COLO829 (cell line): ENCODE data around the gene FRMD4A.

Source experiments
- DNase-seq: peaks from one replicate; pipeline ENCODE4 v3.0.0; 2012; ENCODE audit warnings: low spot score

Gene FRMD4A

GRCh38 chr10:14340051-14340744 lies 9.5 kb upstream of the FRMD4A start:
- no peak for DNase-seq

- no peak for DNase-seq
Measured at GRCh38 chr10:14336736-14337135, 6.0 kb upstream of the FRMD4A start.

- DNase-seq = no peak
Measured at GRCh38 chr10:14334771-14335170, 4.0 kb upstream of the FRMD4A start.

DNA sequence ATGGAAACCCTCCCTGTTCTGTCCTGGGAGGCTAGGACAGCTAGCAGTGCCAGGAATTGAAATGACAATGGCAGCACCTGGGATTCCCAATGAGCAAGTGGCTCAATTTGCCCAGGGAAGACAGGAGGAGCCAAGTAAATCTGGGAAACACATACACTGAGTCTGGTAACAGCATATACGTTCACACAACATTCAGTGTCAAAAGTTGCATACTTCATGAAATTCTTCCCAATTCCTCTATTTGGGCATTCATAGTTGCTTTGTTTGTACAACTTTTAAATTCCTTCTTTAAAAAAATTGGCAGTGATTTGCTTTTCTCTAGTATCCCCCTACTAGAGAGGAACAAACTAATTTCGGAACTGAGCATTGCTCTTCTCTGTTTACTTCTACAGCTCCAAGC lies 2.9 kb upstream of the FRMD4A start:
- no peak for DNase-seq

DNA sequence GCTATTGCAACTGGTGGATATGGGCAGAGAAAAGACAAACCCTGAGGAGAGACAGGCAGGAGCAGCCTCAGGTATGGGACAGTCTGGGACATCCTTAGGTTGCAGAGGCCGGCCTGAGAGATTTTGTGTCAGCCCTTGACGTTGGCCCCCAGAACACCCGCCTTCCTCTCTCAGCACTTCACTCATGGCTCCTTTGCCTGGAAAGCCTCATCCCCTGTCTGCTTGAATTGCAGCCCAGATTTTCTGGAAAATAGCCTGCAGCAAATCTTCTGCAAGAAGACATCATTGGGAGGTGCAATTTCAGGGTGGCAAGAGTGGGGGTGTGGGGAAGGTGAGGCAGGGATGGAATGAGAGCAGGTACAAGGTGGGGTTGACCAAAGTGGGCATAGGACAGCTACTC lies 2.2 kb upstream of the FRMD4A start:
- no peak for DNase-seq

- DNase-seq = no peak
Measured at GRCh38 chr10:14329746-14330173, 964 bp downstream of the FRMD4A start.

DNA sequence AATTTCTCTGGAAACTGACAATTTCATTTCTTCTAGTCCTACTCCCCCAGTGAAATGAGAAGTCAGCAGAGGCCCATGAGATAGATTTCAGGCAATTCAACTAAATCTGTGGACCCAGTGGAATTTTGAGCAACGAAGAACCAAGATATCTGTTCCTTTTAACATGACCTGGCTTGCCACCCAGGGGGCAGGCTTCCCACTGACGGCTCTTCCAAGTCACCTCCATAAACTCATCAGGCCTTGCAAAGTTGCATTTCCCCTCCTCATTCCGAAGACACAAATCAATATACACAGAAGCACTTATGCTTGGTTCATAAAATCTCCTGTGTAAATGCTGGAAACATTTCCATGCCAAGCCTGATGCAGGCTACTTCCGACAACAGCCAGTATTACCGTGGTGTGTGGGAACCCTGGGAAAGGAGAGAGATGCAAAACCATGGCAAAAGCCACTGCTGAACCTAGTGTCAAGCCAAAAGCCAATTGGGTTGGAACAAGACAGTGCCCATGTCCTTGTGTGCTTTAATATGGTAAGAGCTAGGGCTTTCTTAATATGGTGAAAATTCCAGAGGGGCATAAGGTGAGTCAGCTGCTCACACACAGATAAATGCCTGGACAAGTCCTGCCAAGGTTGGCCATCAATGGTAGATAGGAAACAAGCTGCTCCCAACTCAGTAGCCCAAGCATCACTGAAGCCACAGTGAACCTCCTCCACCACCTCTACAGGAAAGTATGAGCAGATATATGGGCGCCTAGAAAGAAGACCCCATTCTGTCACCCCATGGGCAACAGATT lies 1.6 kb downstream of the FRMD4A start:
- DNase-seq = no peak

DNA sequence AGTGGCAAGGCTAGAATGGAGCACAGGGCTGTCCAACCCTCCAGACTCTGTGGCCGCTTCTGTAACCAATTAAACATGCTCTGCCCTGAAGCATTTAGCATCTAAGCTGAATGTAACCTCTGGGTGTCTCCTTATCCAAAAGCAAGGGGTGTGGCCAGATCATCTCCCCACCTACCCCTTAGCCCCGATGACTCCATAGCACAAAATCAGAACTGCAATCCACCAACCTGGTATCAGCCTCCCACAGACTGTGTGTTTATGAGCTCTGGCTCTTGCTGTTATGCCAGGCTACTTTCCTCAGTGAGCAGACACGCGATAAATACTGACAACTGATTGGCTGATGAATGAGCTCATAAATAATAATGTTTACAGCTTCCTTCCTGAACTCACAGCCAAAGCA lies 3.2 kb downstream of the FRMD4A start:
- DNase-seq = peak; percentile 10

- DNase-seq = no peak
Measured at GRCh38 chr10:14326581-14326980, 4.1 kb downstream of the FRMD4A start.

GRCh38 chr10:14325325-14325955 lies 5.3 kb downstream of the FRMD4A start:
- peak; percentile 6 for DNase-seq

DNA sequence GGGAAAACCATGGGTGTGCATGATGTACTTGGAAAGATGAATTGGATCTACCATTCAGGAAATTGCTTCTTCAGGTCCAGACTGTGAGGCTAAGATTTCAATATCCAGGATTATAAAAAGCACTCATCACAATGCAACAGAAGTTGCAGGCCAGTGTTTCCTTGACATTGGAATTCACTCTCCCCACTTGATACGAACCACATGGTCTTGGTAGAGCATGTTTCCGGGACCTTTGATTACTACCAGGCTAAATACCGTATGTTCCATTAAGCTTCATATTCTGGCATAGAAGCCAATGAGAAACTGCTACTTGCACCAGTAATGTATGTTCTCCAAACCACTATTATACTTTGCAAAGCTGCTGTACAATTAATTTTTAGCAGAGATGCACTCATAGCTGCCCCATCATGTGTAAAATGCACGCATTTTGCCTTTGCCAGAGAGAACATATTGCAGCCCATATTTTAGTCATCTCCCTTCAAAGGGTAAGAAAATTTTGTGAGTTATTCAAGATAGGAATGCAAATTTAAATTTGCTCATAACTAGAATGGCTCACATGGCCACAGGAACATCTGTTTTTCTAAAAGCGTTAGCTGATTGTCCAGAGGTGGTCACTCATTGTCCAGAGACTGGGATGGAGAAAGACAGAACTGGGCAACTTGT lies 8.1 kb downstream of the FRMD4A start:
- no peak for DNase-seq

DNA sequence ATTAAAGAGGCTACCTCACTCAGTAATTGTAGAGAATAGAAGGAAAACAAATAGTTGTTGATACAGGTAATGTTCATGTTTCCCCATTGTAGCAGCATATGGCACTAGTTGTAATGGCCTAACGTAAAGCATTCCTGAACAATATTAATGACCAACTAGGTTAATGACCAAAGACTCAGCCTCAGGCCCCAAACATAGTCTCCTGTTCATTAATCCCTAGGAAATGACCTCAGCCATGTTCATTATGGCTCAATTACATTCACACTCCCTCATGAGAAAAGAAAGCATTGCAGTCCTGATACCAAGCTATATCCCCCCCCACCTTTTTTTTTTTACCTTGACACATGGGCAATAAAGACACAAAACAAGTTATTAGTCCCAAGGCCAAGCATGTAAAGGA lies 12.7 kb downstream of the FRMD4A start:
- no peak for DNase-seq

DNA sequence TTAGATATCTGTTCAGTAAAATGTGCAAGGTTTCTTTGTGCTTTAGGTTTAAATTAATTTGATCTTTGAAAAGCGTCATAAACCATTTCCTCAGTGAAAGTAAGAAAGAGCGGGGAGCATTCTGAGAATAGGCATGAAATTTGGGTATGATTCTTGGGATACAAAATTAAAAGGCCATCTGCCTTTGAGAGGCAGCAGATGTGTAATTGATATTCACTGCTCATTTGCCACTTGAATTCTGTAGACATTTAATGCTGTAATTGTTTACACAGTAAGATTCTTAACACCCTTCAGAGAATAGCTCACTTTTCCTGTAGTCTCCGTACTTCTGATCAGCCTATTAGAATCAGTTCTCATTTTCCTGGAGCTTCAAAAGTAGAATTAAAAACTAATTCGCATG lies 18.7 kb downstream of the FRMD4A start:
- DNase-seq = no peak

- DNase-seq = no peak
Measured at GRCh38 chr10:14311206-14311957, 19.3 kb downstream of the FRMD4A start.

- no peak for DNase-seq
Measured at GRCh38 chr10:14309593-14309992, 21.1 kb downstream of the FRMD4A start.

DNA sequence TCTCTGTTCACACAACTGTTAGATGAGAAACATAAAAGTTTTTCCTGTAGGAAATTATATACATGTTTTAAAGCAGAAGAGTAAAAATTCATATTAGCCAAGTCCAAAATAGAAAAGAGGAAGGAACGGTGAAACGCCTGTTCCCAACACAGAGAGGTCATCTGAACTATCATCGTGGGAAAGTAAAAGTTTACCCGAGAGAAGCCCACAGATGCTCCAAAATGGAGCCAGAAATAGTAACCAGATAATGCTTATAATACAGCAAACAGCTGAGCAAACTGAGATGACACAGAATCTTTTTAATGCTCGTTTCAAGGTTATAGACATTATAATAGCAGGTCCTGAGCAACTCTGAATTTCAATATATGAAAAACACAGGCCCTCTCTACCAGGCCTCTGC lies 24.5 kb downstream of the FRMD4A start:
- DNase-seq = no peak

DNA sequence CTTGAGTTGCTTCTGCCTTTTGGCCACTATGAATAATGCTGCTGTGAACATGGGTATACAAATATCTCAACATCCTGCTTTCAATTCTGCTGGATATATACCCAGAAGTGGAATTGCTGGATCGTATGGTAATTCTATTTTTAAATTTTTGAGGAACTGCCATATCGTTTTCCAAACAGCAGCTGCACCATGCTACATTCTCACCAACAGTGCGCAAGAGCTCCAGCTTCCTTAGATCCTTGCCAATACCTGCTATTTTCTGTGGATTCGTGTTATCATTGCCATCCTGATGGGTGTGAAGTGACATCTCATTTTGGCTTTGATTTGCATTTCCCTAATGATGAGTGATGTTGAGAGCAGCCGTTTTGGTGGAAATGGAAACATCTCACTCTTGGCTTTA lies 26.7 kb downstream of the FRMD4A start:
- no peak for DNase-seq

DNA sequence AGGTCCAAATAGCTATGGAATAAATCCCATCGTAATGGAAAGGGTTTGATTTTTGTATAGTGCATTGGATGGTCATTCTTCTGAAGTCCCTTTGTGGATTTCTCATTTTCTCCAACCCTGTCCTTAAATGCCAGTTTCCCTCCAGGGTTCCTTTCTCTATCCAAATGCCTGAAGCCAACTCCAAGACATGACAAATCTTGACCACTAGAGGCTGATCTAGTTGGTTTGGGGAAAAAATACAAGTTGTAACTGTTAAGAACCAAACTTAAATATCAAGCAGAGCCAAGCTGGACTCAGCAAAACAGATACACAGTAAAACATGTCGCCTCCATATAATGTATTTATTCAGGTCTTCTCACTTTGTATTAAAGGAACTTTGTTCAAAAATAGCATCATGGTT lies 28.7 kb downstream of the FRMD4A start:
- peak; percentile 6 for DNase-seq

DNA sequence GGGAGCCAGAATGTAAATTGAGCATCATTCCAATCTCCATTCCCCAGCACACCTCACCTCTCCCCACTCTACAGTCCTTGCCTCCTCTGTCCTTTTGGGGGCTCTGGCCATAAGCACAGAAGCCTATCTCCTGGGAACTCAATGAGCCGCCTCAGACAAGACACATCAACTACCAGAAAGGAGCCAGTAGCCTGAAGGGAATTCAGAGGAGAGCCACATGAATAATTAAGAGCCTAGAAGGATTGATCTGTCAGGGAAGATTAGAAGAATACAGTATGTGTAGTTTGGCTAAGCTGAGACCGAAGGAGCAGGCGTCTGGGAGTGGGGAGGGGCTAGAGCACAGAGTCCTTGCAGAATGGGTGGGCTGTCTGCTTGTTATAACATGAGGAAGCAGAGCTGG lies 31.2 kb downstream of the FRMD4A start:
- no peak for DNase-seq

DNA sequence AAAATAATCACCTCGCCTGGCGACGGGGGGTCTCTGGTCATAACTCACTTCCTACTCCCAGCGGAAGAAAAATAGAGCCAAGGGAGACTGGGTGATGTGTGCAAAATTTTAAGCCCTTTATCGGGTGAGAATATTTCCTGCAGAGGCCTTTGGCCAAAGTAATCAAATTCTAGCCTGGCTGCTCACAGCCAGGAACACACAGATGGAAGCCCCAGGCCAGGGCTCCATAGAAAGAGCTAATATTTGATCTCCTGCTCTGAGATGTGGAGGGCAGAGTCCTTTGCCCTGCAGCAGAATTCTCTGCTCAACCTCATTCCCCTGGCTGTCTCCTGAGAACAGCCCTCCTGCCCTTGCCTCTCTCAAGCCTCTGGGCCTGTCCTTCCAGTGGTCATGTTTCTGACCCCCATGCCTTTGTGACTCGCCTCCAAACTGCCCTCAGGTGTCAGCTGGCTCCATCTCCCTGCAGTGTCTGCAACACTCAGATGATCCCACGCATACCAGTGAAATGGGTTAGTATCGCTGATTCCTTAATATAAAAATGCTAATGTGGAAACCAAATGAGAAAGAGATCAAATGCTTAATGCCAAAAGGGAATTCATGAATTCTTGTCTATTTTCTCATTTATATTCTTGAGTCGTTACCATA lies 34.5 kb downstream of the FRMD4A start:
- DNase-seq = no peak

GRCh38 chr10:14294347-14295059 lies 36.2 kb downstream of the FRMD4A start:
- no peak for DNase-seq
